Measurements from ENCODE around the gene DEFB118. TPM values are rescaled to one million over a fixed set of nuclear protein-coding genes. Genes with fewer than 3 reads are reported as not detected.

DEFB118 gene, protein sequence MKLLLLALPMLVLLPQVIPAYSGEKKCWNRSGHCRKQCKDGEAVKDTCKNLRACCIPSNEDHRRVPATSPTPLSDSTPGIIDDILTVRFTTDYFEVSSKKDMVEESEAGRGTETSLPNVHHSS
- total RNA-seq, result not detected in 2 replicates

DNA sequence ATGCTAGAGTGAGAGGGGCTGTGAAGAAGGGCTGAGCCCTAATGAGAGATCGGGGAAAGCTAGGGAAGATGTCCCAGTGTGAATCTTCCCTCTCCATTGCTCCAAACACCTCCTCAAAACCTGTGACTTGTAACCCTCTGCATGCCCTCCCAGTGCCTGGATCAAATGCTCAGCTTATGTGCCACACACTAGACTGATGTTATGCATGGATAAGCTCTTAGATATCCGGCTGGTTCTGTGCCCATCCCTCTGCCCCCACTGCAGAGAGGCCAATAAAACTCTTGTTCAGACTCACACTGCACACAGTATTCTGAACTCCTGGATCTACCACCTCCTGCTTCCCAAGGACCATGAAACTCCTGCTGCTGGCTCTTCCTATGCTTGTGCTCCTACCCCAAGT, at the start of gene DEFB118:
Gene DEFB118 (plus strand): TSS at position 301 of the 400 bp plus-strand sequence. CDS start 50 bp downstream, at position 351.

DNA sequence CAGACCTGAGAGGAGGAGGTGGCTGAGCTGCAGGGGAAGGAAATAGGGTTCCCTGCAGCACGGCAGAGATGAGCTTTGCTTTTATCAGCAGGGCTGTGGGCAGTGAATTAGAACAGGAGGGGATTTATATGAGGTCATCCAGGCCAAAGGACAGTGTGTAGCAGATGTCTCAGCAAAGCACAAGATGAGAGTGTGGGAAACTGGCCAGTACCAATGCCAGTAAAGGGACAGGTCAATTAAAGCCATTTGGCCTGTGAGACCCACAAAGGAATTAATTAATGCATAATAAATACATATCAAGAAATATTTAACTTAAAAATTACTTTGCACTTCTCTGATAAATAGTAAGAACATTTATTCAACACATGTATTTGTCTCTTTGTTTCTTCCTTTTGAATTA, 22.1 kb downstream of the DEFB118 start, which contains the start of gene DEFB119:
Gene DEFB119 (minus strand): TSS at position 101 of the 400 bp plus-strand sequence. CDS start 107 bp downstream, outside the sequence.

DNA sequence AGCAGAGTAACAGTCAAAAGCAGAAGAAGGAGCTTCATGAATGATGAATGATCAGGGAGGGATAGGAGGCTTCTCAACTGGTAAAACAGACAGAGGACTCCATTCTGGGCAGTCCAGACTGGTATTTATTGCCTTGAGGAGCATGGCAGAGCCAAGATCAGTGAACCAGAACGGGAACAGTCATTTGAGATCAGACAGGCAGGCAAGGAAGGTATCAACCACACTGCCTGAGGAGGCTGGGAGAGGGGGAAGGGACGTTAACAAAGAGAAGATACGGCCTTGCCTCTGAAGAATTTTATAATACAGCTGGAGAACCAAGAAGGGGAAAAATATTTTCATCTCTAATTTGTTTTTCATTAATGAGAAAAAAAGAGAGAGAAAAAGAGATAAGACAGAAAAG, 37.7 kb downstream of the DEFB118 start, which contains the start of gene DEFB121:
Gene DEFB121 (minus strand): TSS at position 101 of the 400 bp plus-strand sequence. CDS start 63 bp downstream, at position 38.

Other genes starting within 250 kb of the DEFB118 start
- gene DEFB115, start 110.9 kb upstream of the DEFB118 start, total RNA-seq, result not detected in 2 replicates
- not detected in 2 replicates for gene DEFB116, start 60.0 kb upstream of the DEFB118 start, total RNA-seq
- gene DEFB119, start 22.0 kb downstream of the DEFB118 start, total RNA-seq, result not detected in 2 replicates
- not detected in 2 replicates for gene DEFB121, start 37.6 kb downstream of the DEFB118 start, total RNA-seq
- not detected in 2 replicates for gene DEFB123, start 72.0 kb downstream of the DEFB118 start, total RNA-seq
- gene DEFB124, start 106.5 kb downstream of the DEFB118 start, total RNA-seq, result not detected in 2 replicates
- not detected in 2 replicates for gene REM1, start 106.7 kb downstream of the DEFB118 start, total RNA-seq
- 60.9 and 70.1 TPM in 2 replicates for gene HM13, start 145.8 kb downstream of the DEFB118 start, total RNA-seq
- 36.1 and 76.0 TPM in 2 replicates for gene ID1, start 236.7 kb downstream of the DEFB118 start, total RNA-seq